ENCODE data around the gene CCDC146. TPM values are rescaled to one million over a fixed set of nuclear protein-coding genes. Genes with fewer than 3 reads are reported as not detected.

CCDC146 gene
- total RNA-seq, 4 donors from 2014 or later, result 12.8 to 34.0 (median 29.3) TPM

DNA sequence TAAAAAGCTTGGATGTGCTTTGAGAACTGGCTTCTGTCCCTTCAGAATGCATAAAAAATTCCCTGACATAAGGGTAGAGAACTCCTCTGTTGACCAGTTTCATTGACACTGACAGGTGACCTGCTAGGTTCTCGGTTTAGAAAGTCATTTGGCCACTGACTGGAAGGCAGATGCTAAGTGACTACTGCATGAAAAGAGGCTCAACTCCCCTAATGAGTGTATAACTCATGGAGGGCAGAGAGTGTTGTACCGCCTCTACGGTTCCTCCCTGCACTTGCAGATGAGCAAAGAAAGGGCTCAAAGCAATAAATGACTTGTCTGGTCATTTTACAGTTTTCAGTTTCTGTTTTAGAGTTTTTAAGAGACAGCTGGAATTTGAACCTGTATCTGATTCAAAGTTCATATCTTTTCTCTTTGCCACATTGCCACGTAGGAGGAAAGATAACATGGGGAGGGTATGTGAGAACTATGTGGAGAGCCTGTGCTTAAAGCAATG lies 80.1 kb downstream of the CCDC146 start:
- DNase-seq, result no peak
- no peaks in the 10 kb centered on the region for H3K4me1 ChIP-seq
- TF ChIP-seq, protein P1, sequence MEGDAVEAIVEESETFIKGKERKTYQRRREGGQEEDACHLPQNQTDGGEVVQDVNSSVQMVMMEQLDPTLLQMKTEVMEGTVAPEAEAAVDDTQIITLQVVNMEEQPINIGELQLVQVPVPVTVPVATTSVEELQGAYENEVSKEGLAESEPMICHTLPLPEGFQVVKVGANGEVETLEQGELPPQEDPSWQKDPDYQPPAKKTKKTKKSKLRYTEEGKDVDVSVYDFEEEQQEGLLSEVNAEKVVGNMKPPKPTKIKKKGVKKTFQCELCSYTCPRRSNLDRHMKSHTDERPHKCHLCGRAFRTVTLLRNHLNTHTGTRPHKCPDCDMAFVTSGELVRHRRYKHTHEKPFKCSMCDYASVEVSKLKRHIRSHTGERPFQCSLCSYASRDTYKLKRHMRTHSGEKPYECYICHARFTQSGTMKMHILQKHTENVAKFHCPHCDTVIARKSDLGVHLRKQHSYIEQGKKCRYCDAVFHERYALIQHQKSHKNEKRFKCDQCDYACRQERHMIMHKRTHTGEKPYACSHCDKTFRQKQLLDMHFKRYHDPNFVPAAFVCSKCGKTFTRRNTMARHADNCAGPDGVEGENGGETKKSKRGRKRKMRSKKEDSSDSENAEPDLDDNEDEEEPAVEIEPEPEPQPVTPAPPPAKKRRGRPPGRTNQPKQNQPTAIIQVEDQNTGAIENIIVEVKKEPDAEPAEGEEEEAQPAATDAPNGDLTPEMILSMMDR (IDR thresholded peaks at IDR 0.05), result no peak
- no peak for TF ChIP-seq POLR2A (IDR thresholded peaks at IDR 0.05)
- H3K27ac ChIP-seq, result no peak overlapping the region
- no peaks in the 10 kb centered on the region for H3K27me3 ChIP-seq
- intact Hi-C loops (cut with DNase I; ENCODE audit: low total_unique reads), result no loop called here
- no peaks in the 10 kb centered on the region for H3K36me3 ChIP-seq
- no peak overlapping the region for H3K4me3 ChIP-seq
- no peaks in the 10 kb centered on the region for H3K9me3 ChIP-seq

DNA sequence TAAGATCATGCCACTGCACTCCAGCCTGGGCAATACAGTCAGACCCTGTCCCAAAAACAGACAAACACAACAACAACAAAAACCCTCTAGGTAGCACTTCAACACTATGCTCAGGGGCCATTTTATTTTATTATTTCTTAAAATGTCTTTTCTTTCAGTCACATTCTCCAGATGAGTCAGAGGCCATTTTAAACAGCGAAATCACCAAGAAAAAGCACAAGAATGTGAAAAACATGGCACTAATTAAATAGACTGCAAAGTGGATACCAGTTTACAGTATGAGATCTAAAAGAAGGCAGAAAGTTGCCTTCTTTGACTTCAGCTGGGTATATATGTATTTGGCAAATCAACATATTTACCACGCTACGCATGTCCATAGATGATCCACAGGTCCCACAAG lies 83.3 kb downstream of the CCDC146 start:
- Histone ChIP-seq H3K36me3 (no peaks in the 10 kb centered on the region), H3K4me3 (no peak overlapping the region), H3K27ac (no peak overlapping the region), H3K27me3 (no peaks in the 10 kb centered on the region), H3K9me3 (peaks cover 0 to 8% of the 10 kb centered on the region in 2 donors), H3K4me1 (no peaks in the 10 kb centered on the region)
- no peak for TF ChIP-seq POLR2A (IDR thresholded peaks at IDR 0.05)
- TF ChIP-seq, protein P1 (IDR thresholded peaks at IDR 0.05), result no peak
- intact Hi-C loops (cut with DNase I; ENCODE audit: low total_unique reads), result no loop called here
- DNase-seq, result no peak

DNA sequence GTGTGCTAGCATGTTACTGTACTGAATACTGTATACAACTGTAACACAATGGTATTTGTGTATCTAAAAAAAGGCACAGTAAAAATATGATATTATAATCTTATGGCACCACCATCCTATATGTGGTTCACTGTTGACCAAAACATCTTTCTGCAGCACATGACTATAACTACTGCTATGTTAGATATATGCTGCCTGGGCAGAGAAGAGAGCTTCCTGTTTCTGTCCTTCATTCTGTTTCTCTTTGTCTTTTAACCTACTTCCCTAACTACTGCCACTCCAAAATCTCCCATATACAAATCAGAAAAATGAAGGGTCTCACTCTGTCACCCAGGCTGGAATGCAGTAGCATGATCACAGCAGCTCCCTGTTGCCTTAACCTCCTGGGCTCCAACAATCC lies 86.0 kb downstream of the CCDC146 start:
- H3K9me3 ChIP-seq, result peaks cover 0 to 8% of the 10 kb centered on the region in 2 donors
- no peaks in the 10 kb centered on the region for H3K27me3 ChIP-seq
- no peak overlapping the region for H3K27ac ChIP-seq
- intact Hi-C loops (cut with DNase I; ENCODE audit: low total_unique reads), result no loop called here
- no peaks in the 10 kb centered on the region for H3K36me3 ChIP-seq
- no peak overlapping the region for H3K4me3 ChIP-seq
- H3K4me1 ChIP-seq, result no peaks in the 10 kb centered on the region
- no peak for DNase-seq
- no peak for TF ChIP-seq POLR2A (IDR thresholded peaks at IDR 0.05)
- TF ChIP-seq, protein P1 (IDR thresholded peaks at IDR 0.05), result no peak

DNA sequence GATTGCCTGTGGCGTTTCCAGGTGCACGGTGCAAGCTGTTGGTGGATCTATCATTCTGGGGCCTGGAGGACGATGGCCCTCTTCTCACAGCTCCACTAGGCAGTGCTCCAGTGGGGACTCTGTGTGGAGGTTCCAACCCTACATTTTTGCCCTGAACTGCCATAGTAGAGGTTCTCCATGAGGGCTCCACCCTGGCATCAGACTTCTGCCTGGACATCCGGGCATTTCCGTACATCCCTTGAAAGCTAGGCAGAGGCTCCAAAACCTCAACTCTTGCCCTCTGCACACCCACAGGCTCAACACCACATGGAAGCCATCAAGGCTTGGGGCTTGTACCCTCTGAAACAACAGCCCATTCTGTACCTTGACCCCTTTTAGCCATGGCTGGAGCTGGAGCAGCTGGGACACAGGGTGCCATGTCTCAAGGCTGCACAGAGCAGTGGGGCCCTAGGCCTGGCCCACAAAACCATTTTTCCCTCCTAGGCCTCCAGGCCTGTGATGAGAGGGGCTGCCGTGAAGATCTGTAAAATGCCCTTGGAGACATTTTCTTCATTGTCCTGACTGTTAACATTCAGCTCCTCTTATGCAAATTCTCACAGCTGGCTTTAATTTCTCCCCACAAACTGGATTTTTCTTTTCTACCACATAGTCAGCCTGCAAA lies 87.2 kb downstream of the CCDC146 start:
- no peak overlapping the region for H3K4me3 ChIP-seq
- TF ChIP-seq, protein P1 (IDR thresholded peaks at IDR 0.05), result no peak
- TF ChIP-seq POLR2A (IDR thresholded peaks at IDR 0.05), result no peak
- no peaks in the 10 kb centered on the region for H3K27me3 ChIP-seq
- H3K9me3 ChIP-seq, result peaks cover 0 to 8% of the 10 kb centered on the region in 2 donors
- intact Hi-C loops (cut with DNase I; ENCODE audit: low total_unique reads), result no loop called here
- no peaks in the 10 kb centered on the region for H3K4me1 ChIP-seq
- no peak overlapping the region for H3K27ac ChIP-seq
- no peak for DNase-seq
- no peaks in the 10 kb centered on the region for H3K36me3 ChIP-seq

- Histone ChIP-seq H3K9me3 (no peaks in the 10 kb centered on the region), H3K27me3 (no peaks in the 10 kb centered on the region), H3K4me3 (no peak overlapping the region), H3K27ac (no peak overlapping the region), H3K36me3 (no peaks in the 10 kb centered on the region), H3K4me1 (no peaks in the 10 kb centered on the region)
- intact Hi-C loops (cut with DNase I; ENCODE audit: low total_unique reads), result no loop called here
- no peak for DNase-seq
- TF ChIP-seq, protein P1 (IDR thresholded peaks at IDR 0.05), result no peak
- no peak for TF ChIP-seq POLR2A (IDR thresholded peaks at IDR 0.05)
Measured at GRCh38 chr7:77216181-77216845, 93.9 kb downstream of the CCDC146 start.
